HFF-Myc (cell line): Measurements from ENCODE around the gene EIF4H.

Source experiments
- DNase-seq: peaks from one replicate; pipeline ENCODE4 v3.0.0-alpha.2; 2011; ENCODE audit warnings: low read depth; ENCODE audit errors: extremely low read depth
- H3K4me3 ChIP-seq: replicated peaks from 2 replicates; pipeline ENCODE4 v1.5.1; 2011; ENCODE audit warnings: low read depth, mild to moderate bottlenecking, control low read depth, low read length
- CTCF ChIP-seq: IDR thresholded peaks from 2 replicates; pipeline ENCODE4 v1.5.1; 2012; ENCODE audit warnings: mild to moderate bottlenecking, low read depth, low read length, control low read depth; ENCODE audit errors: missing control alignments

The EIF4H gene

DNA sequence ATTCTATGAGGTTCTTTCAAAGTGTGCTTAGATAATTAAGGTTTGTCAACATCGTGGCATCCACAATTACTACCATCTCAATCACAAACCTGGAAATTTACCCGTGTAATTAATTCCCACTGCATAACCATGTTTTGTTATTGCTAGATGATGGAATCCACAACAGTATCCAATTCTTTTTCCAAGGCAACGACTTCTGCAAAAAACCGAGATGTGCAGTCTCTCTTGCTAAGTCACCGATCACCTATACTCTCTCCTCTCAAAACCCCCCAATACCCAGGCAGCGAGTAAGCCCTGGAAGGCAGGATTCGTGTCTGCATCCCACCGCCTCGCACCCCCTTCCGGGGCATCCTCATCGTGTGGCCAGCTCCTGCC, 678 bp upstream of the EIF4H start:
- no peak for TF ChIP-seq CTCF
- H3K4me3 ChIP-seq = peak overlapping the region; percentile 97
- DNase-seq = no peak

DNA sequence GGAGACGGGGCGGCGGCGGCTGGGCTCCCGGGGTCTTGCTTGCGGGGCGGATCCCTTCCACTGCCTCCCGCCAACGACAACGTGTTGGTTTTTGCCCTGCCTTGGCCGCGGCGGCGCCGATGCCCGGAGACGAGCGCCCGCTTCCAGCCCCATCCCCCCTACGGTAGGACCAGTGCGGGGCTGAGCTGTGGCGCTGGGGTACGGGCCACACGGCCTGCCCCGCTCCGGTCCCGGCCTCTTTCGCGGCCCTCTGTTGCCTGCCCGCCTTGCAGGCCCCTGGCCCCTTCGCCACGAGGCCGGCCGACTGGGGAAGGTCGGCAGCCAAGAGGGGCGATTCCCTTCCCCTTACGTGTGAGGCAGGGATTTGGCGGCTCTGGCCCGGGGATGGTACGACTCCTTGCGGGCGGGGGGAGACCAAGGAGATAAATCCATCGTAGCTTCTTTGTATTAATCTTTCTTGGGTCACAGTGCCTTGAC, 488 bp downstream of the EIF4H start:
- peak overlapping the region; percentile 97 for H3K4me3 ChIP-seq
- no peak for DNase-seq

DNA sequence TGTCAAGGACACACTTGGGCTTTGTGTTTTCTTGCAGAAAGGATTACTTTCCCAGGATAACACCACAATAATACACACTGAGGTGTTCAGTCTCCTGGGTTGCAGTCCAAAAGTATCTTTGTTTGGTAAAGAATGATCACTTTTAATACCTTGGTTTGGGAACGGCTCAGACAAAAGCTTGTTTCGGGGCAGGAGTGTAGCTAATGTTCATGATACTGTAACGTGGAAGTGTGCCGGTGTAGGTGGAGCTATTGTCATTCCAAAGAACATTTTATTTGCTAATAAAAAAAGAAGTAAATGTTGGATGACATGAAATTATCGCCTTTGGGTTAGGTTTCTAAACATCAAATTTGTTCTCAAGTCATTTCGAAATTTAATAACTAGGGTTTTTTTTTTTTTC, 1.2 kb downstream of the EIF4H start:
- DNase-seq = no peak
- H3K4me3 ChIP-seq = peak overlapping the region; percentile 97
- TF ChIP-seq CTCF = no peak

More for the DNA sequence above, 488 bp downstream of the EIF4H start:
- TF ChIP-seq CTCF = no peak

DNA sequence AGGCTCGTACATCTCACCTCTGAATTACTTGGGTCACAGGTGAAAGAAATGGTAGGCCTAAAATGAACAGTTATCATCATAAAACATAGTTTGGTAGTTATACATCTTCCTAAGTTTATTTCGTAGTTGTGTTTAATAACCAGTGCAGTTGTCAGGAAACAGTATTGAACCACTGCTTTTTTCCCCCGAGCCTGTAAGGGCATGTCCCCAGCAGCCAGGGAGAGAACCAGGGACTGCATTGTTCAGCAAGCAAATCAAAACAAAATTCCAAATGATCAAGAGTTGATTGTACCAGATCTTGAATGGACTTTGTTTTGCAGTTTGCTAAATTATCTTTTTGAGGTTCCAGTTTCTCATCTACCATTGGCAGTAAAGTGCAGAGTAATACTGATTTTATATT, 2.4 kb downstream of the EIF4H start:
- H3K4me3 ChIP-seq = peak overlapping the region; percentile 97
- DNase-seq = no peak
- no peak for TF ChIP-seq CTCF

- no peak for DNase-seq
- H3K4me3 ChIP-seq = no peak overlapping the region
- TF ChIP-seq CTCF = no peak
These were observed 4.5 kb downstream of the EIF4H start for GRCh38 chr7:74178632-74179031.

DNA sequence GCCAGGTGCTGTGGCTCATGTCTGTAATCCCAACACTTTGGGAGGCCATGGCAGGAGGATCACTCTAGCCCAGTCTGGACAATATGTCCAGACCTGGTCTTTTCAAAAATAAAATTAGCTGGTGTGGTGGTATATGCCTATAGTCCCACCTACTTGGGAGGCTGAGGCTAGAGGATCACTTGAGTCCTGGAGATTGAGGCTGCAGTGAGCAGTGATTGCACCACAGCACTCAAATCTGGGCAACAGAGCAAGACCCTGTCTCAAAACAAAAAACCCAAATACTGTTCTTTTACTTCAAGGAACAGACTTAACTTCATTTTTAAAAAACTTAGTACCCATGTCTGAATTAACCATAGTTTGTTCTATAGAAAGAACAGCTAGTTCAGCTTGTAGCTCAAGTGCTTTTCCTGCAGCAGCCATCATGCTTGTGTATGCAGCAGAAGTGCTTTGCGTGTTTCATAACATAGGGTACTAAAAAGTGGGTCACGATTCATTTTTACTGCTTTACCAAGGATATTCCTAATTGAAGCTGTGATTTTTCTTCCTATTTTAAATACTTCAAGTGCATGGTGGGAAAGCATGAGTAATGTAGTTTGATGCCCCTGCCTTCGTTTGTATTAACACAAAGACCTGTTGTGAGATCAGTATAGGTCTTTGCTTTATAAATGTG, 5.9 kb downstream of the EIF4H start:
- TF ChIP-seq CTCF = no peak
- no peak for DNase-seq
- no peak overlapping the region for H3K4me3 ChIP-seq

GRCh38 chr7:74180866-74181265, 6.7 kb downstream of the EIF4H start:
- H3K4me3 ChIP-seq = no peak overlapping the region
- TF ChIP-seq CTCF = no peak
- no peak for DNase-seq
